Loucy (cell line): ENCODE data around the gene ST6GAL1.

ENCODE experiments used
- H2AFZ ChIP-seq: fragments of 200-600 bp; sonication (generic); 2 replicates; pipeline ENCODE4 v1.6.0; 2016; ENCODE audit warnings: antibody characterized with exemption, mild to moderate bottlenecking, low read length, moderate library complexity
- H3F3A ChIP-seq: fragments of 200-600 bp; 2 replicates; pipeline ENCODE4 v1.6.0; 2016; ENCODE audit warnings: antibody characterized with exemption, low read depth, mild to moderate bottlenecking
- H3K27me3 ChIP-seq: fragments of 200-600 bp; sonication (generic); 2 replicates; pipeline ENCODE4 v1.6.1; 2014; ENCODE audit warnings: low read length, mild to moderate bottlenecking; ENCODE audit not compliant: insufficient read depth, poor library complexity, severe bottlenecking
- H3K36me3 ChIP-seq: fragments of 200-600 bp; sonication (generic); 2 replicates; pipeline ENCODE4 v1.6.1; 2016; ENCODE audit warnings: low read length; ENCODE audit not compliant: insufficient read depth
- H3K4me1 ChIP-seq: fragments of 200-600 bp; sonication (generic); 2 replicates; pipeline ENCODE4 v1.5.1; 2014; ENCODE audit warnings: low read length, mild to moderate bottlenecking; ENCODE audit not compliant: insufficient read depth, poor library complexity, severe bottlenecking
- H3K4me2 ChIP-seq: fragments of 200-600 bp; sonication (generic); 2 replicates; pipeline ENCODE4 v1.6.0; 2014; ENCODE audit warnings: antibody characterized with exemption, low read length, low read depth, mild to moderate bottlenecking; ENCODE audit not compliant: poor library complexity, severe bottlenecking
- H3K4me3 ChIP-seq: fragments of 200-600 bp; sonication (generic); 2 replicates; pipeline ENCODE4 v1.5.1; 2014; ENCODE audit warnings: low read length, mild to moderate bottlenecking, mixed read lengths; ENCODE audit not compliant: poor library complexity, severe bottlenecking
- H3K79me2 ChIP-seq: fragments of 200-600 bp; sonication (generic); 2 replicates; pipeline ENCODE4 v1.6.1; 2014; ENCODE audit warnings: low read length; ENCODE audit not compliant: insufficient read depth
- H3K9ac ChIP-seq: fragments of 200-600 bp; sonication (generic); 2 replicates; pipeline ENCODE4 v1.6.0; 2014; ENCODE audit warnings: mild to moderate bottlenecking, low read depth, low read length, moderate library complexity; ENCODE audit not compliant: poor library complexity, severe bottlenecking
- H3K9me2 ChIP-seq: fragments of 200-600 bp; sonication (generic); replicated peaks from 2 replicates; pipeline ENCODE4 v1.6.1; 2016; ENCODE audit warnings: low read depth, low read length, mixed read lengths
- H3K9me3 ChIP-seq: fragments of 200-600 bp; sonication (generic); 2 replicates; pipeline ENCODE4 v1.6.1; 2014; ENCODE audit warnings: mild to moderate bottlenecking, antibody characterized with exemption, low read length, low read depth; ENCODE audit not compliant: insufficient read depth
- H4K20me1 ChIP-seq: fragments of 200-600 bp; sonication (generic); 2 replicates; pipeline ENCODE4 v1.6.0; 2014; ENCODE audit warnings: antibody characterized with exemption, low read length, mild to moderate bottlenecking; ENCODE audit not compliant: insufficient read depth, poor library complexity, severe bottlenecking
- CTCF ChIP-seq: fragments of 200-600 bp; sonication (generic); conservative IDR thresholded peaks from 2 replicates; pipeline ENCODE4 v1.5.1; 2014; ENCODE audit warnings: mild to moderate bottlenecking, antibody characterized with exemption, low read length
- EZH2phosphoT487 ChIP-seq: fragments of 200-600 bp; IDR thresholded peaks from 2 replicates; pipeline ENCODE4 v1.6.1; 2018; ENCODE audit warnings: antibody characterized with exemption, mild to moderate bottlenecking, moderate library complexity, borderline replicate concordance

Gene ST6GAL1

GRCh38 chr3:187103251-187103650 is 172.9 kb downstream of the ST6GAL1 start:
- no peaks in the 10 kb centered on the region for H4K20me1 ChIP-seq
- no peak overlapping the region for H2AFZ ChIP-seq
- H3K4me2 ChIP-seq = no peak overlapping the region
- no peaks in the 10 kb centered on the region for H3K36me3 ChIP-seq
- no peaks in the 10 kb centered on the region for H3K9me3 ChIP-seq
- no peaks in the 10 kb centered on the region for H3K27me3 ChIP-seq
- H3F3A ChIP-seq = no peaks in the 10 kb centered on the region
- no peak overlapping the region for H3K9ac ChIP-seq
- no peaks in the 10 kb centered on the region for H3K79me2 ChIP-seq
- no peak for TF ChIP-seq CTCF
- H3K4me3 ChIP-seq = no peak overlapping the region
- H3K4me1 ChIP-seq = peaks cover 11% of the 10 kb centered on the region
- no peaks in the 10 kb centered on the region for H3K9me2 ChIP-seq

- H3K36me3 ChIP-seq = no peaks in the 10 kb centered on the region
- no peaks in the 10 kb centered on the region for H4K20me1 ChIP-seq
- H2AFZ ChIP-seq = no peak overlapping the region
- H3K4me1 ChIP-seq = peaks cover 11% of the 10 kb centered on the region
- H3K27me3 ChIP-seq = no peaks in the 10 kb centered on the region
- no peak overlapping the region for H3K4me2 ChIP-seq
- H3K9ac ChIP-seq = no peak overlapping the region
- no peaks in the 10 kb centered on the region for H3F3A ChIP-seq
- TF ChIP-seq CTCF = no peak
- no peak for TF ChIP-seq EZH2phosphoT487
- no peak overlapping the region for H3K4me3 ChIP-seq
- H3K9me2 ChIP-seq = no peaks in the 10 kb centered on the region
- no peaks in the 10 kb centered on the region for H3K79me2 ChIP-seq
- H3K9me3 ChIP-seq = no peaks in the 10 kb centered on the region
These were observed 174.0 kb downstream of the ST6GAL1 start for GRCh38 chr3:187104342-187104741.

GRCh38 chr3:187104933-187105332 is 174.6 kb downstream of the ST6GAL1 start:
- Histone ChIP-seq H3K36me3 (no peaks in the 10 kb centered on the region), H3F3A (no peaks in the 10 kb centered on the region), H3K9me3 (no peaks in the 10 kb centered on the region), H3K4me2 (no peak overlapping the region), H3K79me2 (no peaks in the 10 kb centered on the region), H4K20me1 (no peaks in the 10 kb centered on the region), H3K9ac (no peak overlapping the region), H3K4me1 (peaks cover 11% of the 10 kb centered on the region), H3K4me3 (no peak overlapping the region), H3K27me3 (no peaks in the 10 kb centered on the region), H2AFZ (no peak overlapping the region), H3K9me2 (no peaks in the 10 kb centered on the region)
- TF ChIP-seq EZH2phosphoT487 (no peak), CTCF (no peak)
